Ovary (tissue), 3 donors: ENCODE results near the gene MIER2.

Experiments used
- CTCF ChIP-seq, 3 donors: fragments of 450-650 bp in 2 of 3; fragments of 200-600 bp in 1 of 3; IDR thresholded peaks; one replicate each; pipeline versions ENCODE4 v1.5.1 to v1.8.0; 2016 to 2022; ENCODE audit warnings: antibody characterized with exemption in 3 of 3, mild to moderate bottlenecking in 1 of 3
- EP300 ChIP-seq: sonication (generic); formaldehyde crosslinking; IDR thresholded peaks from one replicate; pipeline ENCODE4 v1.6.1; 2017; ENCODE audit warnings: antibody characterized with exemption
- POLR2A ChIP-seq: fragments of 450-650 bp; IDR thresholded peaks from one replicate; pipeline ENCODE4 v1.6.1; 2017; ENCODE audit warnings: antibody characterized with exemption, mild to moderate bottlenecking, moderate library complexity
- donor health status: DM: no; HTN: no; CAD: no.

GRCh38 chr19:326871-327270 lies 17.7 kb downstream of the MIER2 start:
- TF ChIP-seq CTCF (IDR thresholded peaks at IDR 0.05): no peak
- TF ChIP-seq POLR2A: no peak
- no peak for TF ChIP-seq EP300
